ENCODE measurements around the gene CLIC4. TPM values are rescaled to one million over a fixed set of nuclear protein-coding genes. Genes with fewer than 3 reads are reported as not detected.
"Not testable (repeated sequence)": the region's sequence is repeated elsewhere in the genome, so short reads cannot be mapped to it uniquely, and the experiment has no call there.

CLIC4 gene
- total RNA-seq, 4 donors from 2014 or later: 17.3 to 63.5 (median 32.6) TPM

DNA sequence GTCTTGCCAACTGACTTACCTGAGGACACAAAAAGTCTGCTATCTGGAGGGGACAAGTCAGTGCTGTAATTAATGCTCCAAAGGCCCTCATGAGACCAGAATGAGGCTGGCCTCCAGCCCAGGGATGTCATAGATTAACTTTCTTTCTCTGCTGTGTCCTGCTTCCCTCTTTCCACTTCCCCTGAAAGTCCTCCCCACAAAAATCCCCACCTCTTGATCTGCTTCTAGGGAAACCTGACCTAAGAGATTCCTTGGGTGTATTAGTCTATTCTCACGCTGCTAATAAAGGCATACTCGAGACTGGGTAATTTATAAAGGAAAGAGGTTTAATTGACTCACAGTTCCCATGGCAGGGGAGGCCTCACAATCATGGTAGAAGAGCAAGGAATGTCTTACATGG, 145.6 kb downstream of the CLIC4 start:
- DNase-seq: peak in 2 of 3 donors; percentile 34 to 44
- no peak for TF ChIP-seq POLR2A (IDR thresholded peaks at IDR 0.05)
- TF ChIP-seq, protein P1, sequence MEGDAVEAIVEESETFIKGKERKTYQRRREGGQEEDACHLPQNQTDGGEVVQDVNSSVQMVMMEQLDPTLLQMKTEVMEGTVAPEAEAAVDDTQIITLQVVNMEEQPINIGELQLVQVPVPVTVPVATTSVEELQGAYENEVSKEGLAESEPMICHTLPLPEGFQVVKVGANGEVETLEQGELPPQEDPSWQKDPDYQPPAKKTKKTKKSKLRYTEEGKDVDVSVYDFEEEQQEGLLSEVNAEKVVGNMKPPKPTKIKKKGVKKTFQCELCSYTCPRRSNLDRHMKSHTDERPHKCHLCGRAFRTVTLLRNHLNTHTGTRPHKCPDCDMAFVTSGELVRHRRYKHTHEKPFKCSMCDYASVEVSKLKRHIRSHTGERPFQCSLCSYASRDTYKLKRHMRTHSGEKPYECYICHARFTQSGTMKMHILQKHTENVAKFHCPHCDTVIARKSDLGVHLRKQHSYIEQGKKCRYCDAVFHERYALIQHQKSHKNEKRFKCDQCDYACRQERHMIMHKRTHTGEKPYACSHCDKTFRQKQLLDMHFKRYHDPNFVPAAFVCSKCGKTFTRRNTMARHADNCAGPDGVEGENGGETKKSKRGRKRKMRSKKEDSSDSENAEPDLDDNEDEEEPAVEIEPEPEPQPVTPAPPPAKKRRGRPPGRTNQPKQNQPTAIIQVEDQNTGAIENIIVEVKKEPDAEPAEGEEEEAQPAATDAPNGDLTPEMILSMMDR (IDR thresholded peaks at IDR 0.05): no peak
- H3K4me1 ChIP-seq: peaks cover 0 to 13% (median 0%) of the 10 kb centered on the region in 4 donors
- peaks cover 0 to 6% (median 0%) of the 10 kb centered on the region in 4 donors for H3K9me3 ChIP-seq
- H3K36me3 ChIP-seq: no peaks in the 10 kb centered on the region
- H3K4me3 ChIP-seq: no peak overlapping the region
- H3K27ac ChIP-seq: peak overlapping the region in 2 of 4 donors; percentile 11 to 44
- no peaks in the 10 kb centered on the region for H3K27me3 ChIP-seq

- Histone ChIP-seq H3K4me1 (peaks cover 0 to 13% (median 0%) of the 10 kb centered on the region in 4 donors), H3K27ac (peak overlapping the region in 2 of 4 donors; percentile 44 to 54)
- not testable (repeated sequence) for H3K27me3 ChIP-seq, H3K4me3 ChIP-seq, H3K9me3 ChIP-seq, H3K36me3 ChIP-seq, DNase-seq
Measured at GRCh38 chr1:24891367-24891766, 146.1 kb downstream of the CLIC4 start.

GRCh38 chr1:24892188-24893153, 147.2 kb downstream of the CLIC4 start:
- DNase-seq: peak in 1 of 3 donors; percentile 24
- Histone ChIP-seq H3K4me3 (no peak overlapping the region), H3K4me1 (peaks cover 0 to 13% (median 0%) of the 10 kb centered on the region in 4 donors), H3K27ac (peak overlapping the region in 1 of 4 donors; percentile 62), H3K27me3 (no peaks in the 10 kb centered on the region), H3K9me3 (peaks cover 0 to 6% (median 0%) of the 10 kb centered on the region in 4 donors), H3K36me3 (no peaks in the 10 kb centered on the region)
- TF ChIP-seq POLR2A (IDR thresholded peaks at IDR 0.05): no peak
- TF ChIP-seq, protein P1 (IDR thresholded peaks at IDR 0.05): no peak

DNA sequence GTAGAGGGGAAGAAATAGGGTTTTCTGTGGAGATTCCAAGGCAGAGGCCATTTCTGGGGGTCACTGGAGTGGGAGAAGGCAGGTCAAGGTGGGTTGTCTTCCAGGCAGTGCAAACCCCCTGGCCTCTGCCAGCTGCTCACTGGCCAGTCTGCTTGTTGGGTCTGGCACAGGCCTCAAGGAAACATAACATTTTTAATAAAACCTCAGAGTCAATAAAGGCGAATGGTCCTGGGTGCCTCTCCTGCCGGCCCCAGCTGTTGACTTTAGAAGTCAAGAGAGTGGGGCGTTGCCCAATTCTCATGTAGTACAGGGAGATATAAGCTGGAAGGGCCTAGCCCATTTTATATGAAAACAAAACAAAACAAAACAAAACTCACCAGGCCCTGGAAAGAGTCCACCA, 148.2 kb downstream of the CLIC4 start:
- Histone ChIP-seq H3K9me3 (peaks cover 0 to 6% (median 0%) of the 10 kb centered on the region in 4 donors), H3K27ac (peak overlapping the region in 2 of 4 donors; percentile 65 to 76), H3K36me3 (no peaks in the 10 kb centered on the region), H3K4me3 (no peak overlapping the region), H3K4me1 (peaks cover 0 to 18% (median 0%) of the 10 kb centered on the region in 4 donors), H3K27me3 (no peaks in the 10 kb centered on the region)
- DNase-seq: peak in 2 of 3 donors; percentile 53
- TF ChIP-seq, protein P1 (IDR thresholded peaks at IDR 0.05): no peak
- no peak for TF ChIP-seq POLR2A (IDR thresholded peaks at IDR 0.05)

Small RNA genes within 50 kb of the gene (small RNA-seq; reads per million reads assigned to genes)
- gene RNU6-1208P: 0 reads per million in 2 donors

Other genes starting within 250 kb of the CLIC4 start
- 10 to 100 TPM in 2 of 4 donors, 1 to 10 TPM in 2; 5.4 to 15.7 (median 9.3) TPM for gene RCAN3, start 242.6 kb upstream of the CLIC4 start, total RNA-seq
- 1 to 10 TPM; 1.6 to 9.5 (median 4.2) TPM for gene NCMAP, start 189.4 kb upstream of the CLIC4 start, total RNA-seq
- 100 to 1,000 TPM; 103 to 404 (median 157) TPM for gene SRRM1, start 102.1 kb upstream of the CLIC4 start, total RNA-seq
- gene RUNX3, start 184.8 kb downstream of the CLIC4 start, total RNA-seq: 1 to 10 TPM; 2.1 to 9.9 (median 6.0) TPM

Measured in Peyer's patch (tissue), 4 donors.